HG02623 (cell line): ENCODE data around the gene EVI5L.
"Not testable (repeated sequence)": the region's sequence is repeated elsewhere in the genome, so short reads cannot be mapped to it uniquely, and the experiment has no call there.

ENCODE experiments used
- ATAC-seq: cut with Tn5 transposase; IDR thresholded peaks from one replicate; pipeline ENCODE4 v1.9.1; 2021; ENCODE audit warnings: moderate library complexity; ENCODE audit not compliant: unreplicated experiment

EVI5L gene

GRCh38 chr19:7871437-7872305 is 41.7 kb downstream of the EVI5L start:
- no peak for ATAC-seq

DNA sequence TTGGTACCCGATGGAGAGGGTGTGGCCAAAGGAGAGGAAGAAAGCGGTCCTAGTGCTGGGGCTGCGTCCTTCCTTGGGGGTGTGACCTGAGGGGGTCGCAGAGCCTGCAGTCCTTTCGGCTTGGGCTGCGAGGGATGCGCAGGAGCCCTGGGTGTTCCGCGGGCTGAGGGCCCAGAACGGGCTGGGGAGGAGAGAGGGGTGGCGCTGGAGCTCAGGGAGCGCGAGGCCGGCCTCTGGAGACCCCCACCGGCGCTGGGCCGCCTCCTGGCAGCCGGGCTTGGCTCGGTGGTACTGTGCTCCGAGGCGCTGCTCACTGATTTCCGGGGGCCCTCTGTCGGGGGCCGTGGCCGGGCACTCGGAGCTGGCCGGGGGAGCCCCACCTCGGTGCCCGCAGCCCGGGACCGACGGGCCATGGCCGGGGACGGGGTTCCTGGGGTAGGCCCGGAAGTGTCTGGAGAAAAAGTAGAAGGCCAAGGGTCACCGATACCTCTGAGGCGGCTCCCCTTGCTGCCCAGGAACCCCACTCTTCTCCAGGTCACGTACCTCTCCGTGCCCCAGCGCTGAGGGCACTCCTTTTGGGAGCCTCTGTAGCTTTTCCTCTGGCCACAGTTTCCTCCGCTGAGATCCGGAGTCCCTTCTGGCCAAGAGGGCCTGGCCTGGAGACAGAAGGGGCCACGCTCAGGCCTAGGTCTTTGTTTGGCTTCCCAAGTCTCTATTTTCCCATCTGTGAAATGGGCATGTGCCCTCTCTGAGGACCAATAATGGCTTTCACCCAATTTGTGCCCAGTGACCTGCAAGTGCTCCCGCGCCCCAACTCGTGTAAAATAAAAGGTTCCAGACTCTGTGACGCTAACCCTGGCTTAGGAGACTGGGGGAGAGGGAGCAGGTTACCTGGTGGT is 42.5 kb downstream of the EVI5L start:
- ATAC-seq: no peak

- ATAC-seq: no peak
Observed at GRCh38 chr19:7873304-7874075, 43.5 kb downstream of the EVI5L start.

DNA sequence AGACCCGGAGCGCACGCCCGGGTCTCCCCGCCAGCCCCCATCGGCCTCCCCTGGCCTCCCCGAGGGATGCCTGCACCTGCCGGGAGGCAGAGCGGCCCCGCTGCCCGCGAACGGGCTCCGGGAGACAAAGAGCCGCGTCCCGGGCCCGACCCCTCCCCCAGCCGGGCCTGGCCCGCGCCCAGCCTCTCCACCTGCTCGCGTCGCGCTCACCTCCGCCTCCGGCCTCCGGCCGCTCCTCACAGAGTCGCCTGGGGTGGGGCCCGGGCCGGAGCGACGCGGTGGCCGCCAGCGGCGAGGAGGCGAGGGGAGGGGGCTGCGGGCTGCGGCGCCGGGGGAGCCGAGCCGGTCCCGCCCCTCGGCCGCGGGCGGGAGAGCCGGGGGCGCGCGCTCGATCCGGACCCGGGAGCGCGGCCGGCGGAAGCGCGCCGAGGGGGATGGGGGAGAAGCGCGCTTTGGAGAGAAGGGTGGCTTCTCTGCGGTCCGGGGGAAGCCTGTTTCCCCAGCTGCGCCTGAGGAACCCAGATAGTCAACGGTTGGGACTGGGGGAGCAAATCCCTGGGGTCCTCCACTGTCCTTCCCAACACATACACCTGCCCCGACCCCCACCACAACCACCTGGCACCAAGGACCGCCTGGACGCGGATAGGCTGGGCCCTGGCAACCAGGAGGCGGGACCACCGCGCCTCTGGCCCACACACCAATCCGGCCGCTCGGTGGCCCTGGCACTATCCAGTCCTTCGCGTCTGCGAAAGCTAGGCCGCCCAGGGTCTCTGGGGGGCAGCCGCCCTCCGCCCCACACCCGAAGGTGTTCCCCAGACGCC is 44.3 kb downstream of the EVI5L start, which contains the start of gene PRR36:
TSS of gene PRR36 (minus strand) at position 315 of the 821 bp plus-strand sequence. CDS start 701 bp downstream, outside the sequence.
- ATAC-seq: no peak

DNA sequence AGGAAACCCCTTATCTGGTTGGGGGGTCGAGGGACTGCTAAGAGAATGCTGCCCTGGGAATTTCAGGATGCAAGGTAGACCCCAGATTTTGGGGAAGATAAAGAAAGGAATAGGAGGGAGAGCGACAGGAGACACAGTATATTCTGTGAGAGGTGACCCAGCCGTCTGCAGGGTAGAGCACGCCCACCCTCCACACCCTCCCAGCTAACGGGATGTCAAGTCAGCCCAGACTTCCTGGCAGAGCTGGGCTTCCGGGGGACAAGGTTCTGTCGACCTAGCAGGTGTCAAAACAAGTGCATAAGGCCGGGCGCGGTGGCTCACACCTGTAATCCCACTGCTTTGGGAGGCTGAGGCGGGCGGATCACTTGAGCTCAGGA is 44.9 kb downstream of the EVI5L start:
- ATAC-seq: no peak

GRCh38 chr19:7877249-7877836 is 47.3 kb downstream of the EVI5L start:
- no peak for ATAC-seq

DNA sequence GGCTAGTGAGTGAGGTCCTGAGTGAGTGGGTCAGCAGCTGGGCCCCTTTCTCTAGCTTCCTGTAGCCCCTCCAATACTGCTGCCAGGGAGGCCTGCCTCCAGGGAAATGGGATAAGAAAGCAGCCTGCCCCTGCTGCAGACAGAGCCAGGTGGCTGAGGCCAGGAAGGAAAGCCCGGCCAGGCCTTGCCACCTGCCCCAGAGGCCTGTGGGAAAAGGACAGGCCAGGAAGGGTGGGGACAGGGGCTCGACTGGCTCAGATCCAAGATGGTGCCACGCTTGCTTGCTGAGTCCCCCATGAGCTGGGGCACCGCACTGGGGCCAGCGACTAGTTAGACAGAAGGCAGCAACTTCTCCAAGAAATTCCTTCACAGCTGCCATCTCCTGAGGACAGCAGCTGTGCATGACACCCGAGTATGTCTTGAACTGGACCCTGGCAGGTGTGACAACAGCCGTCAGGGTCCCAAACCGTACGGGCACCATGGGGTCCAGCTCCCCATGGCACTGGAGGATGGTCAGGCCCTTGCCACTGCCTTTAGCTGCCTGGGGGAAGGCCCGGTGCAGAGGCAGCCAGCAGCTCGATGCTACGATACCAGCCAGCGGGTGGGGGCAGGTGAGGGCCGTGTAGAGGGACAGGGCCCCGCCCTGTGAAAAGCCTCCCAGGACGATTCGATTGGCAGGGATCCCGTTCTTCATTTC is 49.2 kb downstream of the EVI5L start:
- ATAC-seq: no peak

- ATAC-seq: no peak
Observed at GRCh38 chr19:7879836-7880235, 49.8 kb downstream of the EVI5L start.

DNA sequence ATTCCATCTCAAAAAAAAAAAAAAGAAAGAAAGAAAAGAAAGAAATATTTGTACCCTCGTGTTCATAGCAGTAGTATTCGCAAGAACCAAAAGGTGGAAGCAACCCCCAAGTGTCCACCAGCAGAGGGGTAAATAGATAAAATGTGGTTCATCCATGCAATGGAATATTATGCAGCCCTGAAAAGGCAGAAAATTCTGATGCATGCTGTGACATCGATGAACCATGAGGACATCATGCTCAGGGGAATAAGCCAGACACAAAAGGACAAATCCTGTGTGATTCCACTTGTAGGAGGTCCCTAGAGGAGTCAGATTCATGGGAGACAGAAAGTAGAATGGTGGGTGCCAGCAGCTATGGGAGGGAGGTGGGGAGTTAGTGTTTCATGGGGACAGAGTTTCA is 51.9 kb downstream of the EVI5L start:
- no peak for ATAC-seq

GRCh38 chr19:7883105-7883504 is 53.1 kb downstream of the EVI5L start:
- no peak for ATAC-seq

DNA sequence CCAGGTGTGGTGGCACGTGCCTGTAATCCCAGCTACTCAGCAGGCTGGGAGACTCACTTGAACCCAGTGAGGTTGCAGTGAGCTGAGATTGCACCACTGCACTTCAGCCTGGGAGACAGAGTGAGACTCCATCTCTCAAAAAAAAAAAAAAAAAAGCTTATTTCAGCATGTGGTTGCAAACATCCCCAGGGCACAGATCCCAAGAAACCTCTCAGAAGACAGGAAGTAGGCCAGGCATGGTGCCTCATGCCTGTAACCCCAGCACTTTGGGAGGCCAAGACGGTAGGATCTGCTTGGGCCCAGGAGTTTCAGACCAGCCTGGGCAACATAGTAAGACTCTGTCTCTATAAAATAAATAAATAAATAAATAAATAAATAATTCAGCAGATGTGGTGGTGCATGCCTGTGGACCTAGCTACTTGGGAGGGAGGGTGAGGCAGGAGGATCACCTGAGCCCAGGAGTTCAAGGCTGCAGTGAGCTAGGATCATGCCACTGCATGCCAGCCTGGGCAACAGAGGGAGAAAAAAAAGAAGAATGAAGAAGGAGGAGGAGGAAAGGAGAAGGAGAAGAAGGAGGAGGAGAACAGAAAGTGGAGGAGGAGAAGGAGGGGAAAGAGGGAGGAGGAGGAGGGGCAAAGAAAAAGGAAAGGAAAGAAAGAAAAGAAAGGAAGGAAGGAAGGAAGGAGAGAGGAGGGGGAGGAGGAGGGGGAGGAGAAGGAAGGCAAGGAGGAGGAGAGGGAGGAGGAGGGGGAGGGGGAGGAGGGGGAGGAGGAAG is 54.0 kb downstream of the EVI5L start:
- no peak for ATAC-seq

DNA sequence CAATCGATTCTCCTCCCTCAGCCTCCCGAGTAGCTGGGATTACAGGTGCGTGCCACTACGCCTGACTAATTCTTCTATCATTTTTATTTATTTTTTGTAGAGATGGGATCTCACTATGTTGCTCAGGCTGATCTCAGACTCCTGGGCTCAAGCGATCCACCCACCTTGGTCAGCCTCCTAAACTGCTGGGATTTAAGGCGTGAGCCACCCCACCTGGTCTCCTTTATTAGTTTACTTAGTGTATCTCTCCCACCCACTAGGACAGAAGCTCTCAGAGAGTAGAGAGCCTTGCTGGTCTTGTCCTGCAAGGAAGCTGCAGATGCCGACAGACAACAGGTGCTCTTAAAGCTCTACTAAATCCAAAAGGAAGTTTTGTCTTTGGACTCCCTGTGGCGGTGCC is 55.8 kb downstream of the EVI5L start:
- no peak for ATAC-seq

DNA sequence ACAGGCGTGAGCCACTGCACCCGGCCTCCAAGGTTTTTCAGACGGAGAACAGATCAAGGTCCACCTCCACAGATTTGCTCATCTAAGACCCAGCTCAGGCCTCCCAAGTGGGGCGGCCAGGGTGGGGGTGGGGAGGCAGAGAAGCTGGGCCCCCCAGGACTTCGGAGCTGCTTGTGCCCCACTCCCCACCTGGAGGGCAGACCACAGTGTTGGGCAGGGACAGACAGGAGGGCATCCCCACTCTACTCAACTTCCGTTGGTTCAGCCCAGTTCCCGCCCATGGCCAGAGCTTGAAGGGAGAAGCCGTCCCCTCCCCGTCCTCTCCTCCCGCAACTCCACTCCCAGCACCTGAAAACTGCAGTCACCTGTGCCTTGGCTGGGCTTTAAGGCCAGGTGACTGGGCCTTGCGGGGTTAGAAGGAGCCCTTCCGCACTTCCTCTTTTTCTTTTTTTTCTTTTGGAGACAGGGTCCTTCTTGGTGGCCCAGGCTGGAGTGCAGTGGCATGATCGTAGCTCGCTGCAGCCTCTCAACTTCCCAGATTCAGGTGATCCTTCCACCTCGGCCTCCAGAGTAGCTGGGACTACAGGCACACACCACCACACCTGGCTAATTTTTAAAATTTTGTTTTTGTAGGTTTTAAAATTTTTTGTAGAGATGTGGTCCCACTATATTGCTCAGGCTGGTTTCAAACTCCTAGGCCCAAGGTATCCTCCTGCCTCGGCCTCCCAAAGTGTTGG is 57.6 kb downstream of the EVI5L start:
- no peak for ATAC-seq

GRCh38 chr19:7888145-7888825 is 58.3 kb downstream of the EVI5L start, which contains the start of gene LRRC8E:
TSS of gene LRRC8E (plus strand) at chr19:7888510. CDS start at chr19:7895604, 7,094 bp downstream.
- no peak for ATAC-seq

DNA sequence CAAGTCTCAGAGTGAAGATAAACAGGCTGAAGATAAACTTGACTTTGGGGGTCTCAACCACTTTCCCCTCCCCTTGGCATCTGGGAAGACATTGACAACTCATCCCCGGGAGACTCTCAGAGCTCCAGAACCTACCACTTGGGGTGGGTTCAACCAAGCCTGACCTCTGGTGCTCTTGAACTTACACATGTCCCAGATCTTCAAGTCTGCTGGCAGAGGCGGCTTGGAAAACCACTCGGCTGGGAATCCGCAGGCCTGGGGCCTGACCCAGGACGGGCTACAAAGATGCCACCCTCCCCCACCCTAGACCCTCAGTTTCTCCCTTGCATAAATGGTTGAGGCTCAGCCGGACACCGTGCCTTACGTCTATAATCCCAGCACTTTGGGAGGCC is 58.8 kb downstream of the EVI5L start:
- ATAC-seq: no peak

DNA sequence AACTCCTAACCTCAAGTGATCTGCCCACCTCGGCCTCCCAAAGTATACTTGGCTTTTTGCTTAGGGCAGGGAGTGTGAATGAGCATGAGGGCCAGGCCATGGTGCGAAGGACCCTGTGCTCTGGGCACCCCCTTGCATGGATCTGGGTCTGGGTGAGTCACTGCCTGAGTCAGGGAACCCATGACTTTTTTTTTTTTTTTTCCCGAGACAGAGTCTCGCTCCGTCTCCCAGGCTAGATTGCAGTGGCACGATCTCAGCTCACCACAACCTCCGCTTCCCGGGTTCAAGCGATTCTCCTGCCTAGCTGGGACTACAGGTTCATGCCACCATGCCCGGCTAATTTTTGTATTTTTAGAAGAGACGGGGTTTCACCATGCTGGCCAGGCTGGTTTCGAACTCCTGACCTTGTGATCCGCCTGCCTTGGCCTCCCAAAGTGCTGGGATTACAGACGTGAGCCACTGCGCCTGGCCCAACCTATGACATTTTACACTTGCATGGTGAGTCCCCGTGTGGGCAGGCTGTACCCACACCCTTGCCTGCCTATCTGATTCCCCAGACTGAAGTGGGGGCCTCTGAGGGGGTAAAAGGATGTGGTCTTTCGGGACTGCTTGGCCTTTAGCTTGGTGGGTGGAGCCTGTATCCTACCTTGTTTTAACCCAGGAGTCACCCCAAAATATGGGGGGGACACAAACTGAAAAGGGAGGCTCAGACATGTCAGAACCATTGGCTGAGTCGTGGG is 63.5 kb downstream of the EVI5L start:
- not testable (repeated sequence) for ATAC-seq
